Stimulated activated CD8-positive, alpha-beta memory T cell treated with anti-CD3 and anti-CD28 coated beads, Interleukin-4, amount 100 ng/mL, for 1 hour (primary cell): Measurements from ENCODE around the gene TRIM54.
"Not testable (repeated sequence)": the region's sequence is repeated elsewhere in the genome, so short reads cannot be mapped to it uniquely, and the experiment has no call there.

Experiments
- DNase-seq, 2 donors: peaks; one replicate each; pipeline ENCODE4 v3.0.0-alpha.2; 2020; ENCODE audit warnings: low read depth in 2 of 2, low spot score in 1 of 2

TRIM54 gene

GRCh38 chr2:27281442-27281841, 787 bp upstream of the TRIM54 start:
- DNase-seq = no peak

- DNase-seq = no peak
Observed at GRCh38 chr2:27282892-27283291, 663 bp downstream of the TRIM54 start.

- no peak for DNase-seq
Observed at GRCh38 chr2:27284996-27285395, 2.8 kb downstream of the TRIM54 start.

- no peak for DNase-seq
Observed at GRCh38 chr2:27285481-27285880, 3.3 kb downstream of the TRIM54 start.

- DNase-seq = no peak
Observed at GRCh38 chr2:27288610-27289009, 6.4 kb downstream of the TRIM54 start.

- DNase-seq = no peak
Observed at GRCh38 chr2:27290549-27290948, 8.3 kb downstream of the TRIM54 start.

- no peak for DNase-seq
Observed at GRCh38 chr2:27291865-27292264, 9.6 kb downstream of the TRIM54 start.

GRCh38 chr2:27294928-27295327, 12.7 kb downstream of the TRIM54 start:
- no peak for DNase-seq

- no peak for DNase-seq
Observed at GRCh38 chr2:27296481-27296880, 14.3 kb downstream of the TRIM54 start.

- no peak for DNase-seq
Observed at GRCh38 chr2:27297195-27297594, 15.0 kb downstream of the TRIM54 start.

- no peak for DNase-seq
Observed at GRCh38 chr2:27298391-27299080, 16.3 kb downstream of the TRIM54 start.

- DNase-seq = not testable (repeated sequence)
Observed at GRCh38 chr2:27300606-27301005, 18.4 kb downstream of the TRIM54 start.

- DNase-seq = no peak
Observed at GRCh38 chr2:27303093-27304025, 21.1 kb downstream of the TRIM54 start.

GRCh38 chr2:27304488-27305240, 22.4 kb downstream of the TRIM54 start:
- no peak for DNase-seq

GRCh38 chr2:27305516-27305915, 23.3 kb downstream of the TRIM54 start:
- DNase-seq = no peak

- DNase-seq = no peak
Observed at GRCh38 chr2:27306136-27306535, 23.9 kb downstream of the TRIM54 start.

- DNase-seq = no peak
Observed at GRCh38 chr2:27306573-27307286, 24.5 kb downstream of the TRIM54 start.

- no peak for DNase-seq
Observed at GRCh38 chr2:27307287-27307544, 25.0 kb downstream of the TRIM54 start.

- DNase-seq = no peak
Observed at GRCh38 chr2:27307545-27308358, 25.5 kb downstream of the TRIM54 start.

- no peak for DNase-seq
Observed at GRCh38 chr2:27308359-27308881, 26.2 kb downstream of the TRIM54 start, which contains the start of gene UCN. UCN (minus strand) TSS chr2:27308445; CDS start chr2:27307895, 550 bp downstream.
